Omental fat pad (tissue), 4 donors: Measurements from ENCODE around the gene KIZ. TPM values are rescaled to one million over a fixed set of nuclear protein-coding genes. Genes with fewer than 3 reads are reported as not detected.

Source experiments
- ATAC-seq: fragments of 150-250 bp; one replicate; pipeline ENCODE4 v1.9.1; 2016; ENCODE audit warnings: mild to moderate bottlenecking, moderate library complexity; ENCODE audit not compliant: low FRiP score
- DNase-seq: peaks from one replicate; pipeline ENCODE4 v3.0.0-alpha.2; 2019; ENCODE audit warnings: low spot score
- total RNA-seq, 4 donors: library from RNA; depleted of rRNA; stranded (reverse); fragments of >200 nt; gene quantifications; one replicate each; pipeline ENCODE4 v1.1.0, GENCODE V29; 2016
- TF ChIP-seq, protein P1 (sequence below), 3 donors: fragments of 450-650 bp; IDR thresholded peaks; one replicate each; pipeline ENCODE4 v1.5.1; 2016 to 2017; ENCODE audit warnings: antibody characterized with exemption in 3 of 3, mild to moderate bottlenecking in 3 of 3, moderate library complexity in 2 of 3

The KIZ gene, protein sequence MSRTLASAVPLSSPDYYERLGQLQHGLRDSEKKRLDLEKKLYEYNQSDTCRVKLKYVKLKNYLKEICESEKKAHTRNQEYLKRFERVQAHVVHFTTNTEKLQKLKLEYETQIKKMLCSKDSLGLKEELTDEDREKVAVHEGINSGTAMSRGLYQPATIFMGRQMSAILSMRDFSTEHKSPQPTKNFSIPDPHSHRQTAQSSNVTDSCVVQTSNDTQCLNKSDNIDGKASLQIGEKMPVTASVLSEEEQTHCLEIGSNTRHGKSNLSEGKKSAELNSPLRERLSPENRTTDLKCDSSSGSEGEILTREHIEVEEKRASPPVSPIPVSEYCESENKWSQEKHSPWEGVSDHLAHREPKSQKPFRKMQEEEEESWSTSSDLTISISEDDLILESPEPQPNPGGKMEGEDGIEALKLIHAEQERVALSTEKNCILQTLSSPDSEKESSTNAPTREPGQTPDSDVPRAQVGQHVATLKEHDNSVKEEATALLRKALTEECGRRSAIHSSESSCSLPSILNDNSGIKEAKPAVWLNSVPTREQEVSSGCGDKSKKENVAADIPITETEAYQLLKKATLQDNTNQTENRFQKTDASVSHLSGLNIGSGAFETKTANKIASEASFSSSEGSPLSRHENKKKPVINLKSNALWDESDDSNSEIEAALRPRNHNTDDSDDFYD
- 10 to 100 TPM; 19.1 to 33.7 (median 23.7) TPM for total RNA-seq

DNA sequence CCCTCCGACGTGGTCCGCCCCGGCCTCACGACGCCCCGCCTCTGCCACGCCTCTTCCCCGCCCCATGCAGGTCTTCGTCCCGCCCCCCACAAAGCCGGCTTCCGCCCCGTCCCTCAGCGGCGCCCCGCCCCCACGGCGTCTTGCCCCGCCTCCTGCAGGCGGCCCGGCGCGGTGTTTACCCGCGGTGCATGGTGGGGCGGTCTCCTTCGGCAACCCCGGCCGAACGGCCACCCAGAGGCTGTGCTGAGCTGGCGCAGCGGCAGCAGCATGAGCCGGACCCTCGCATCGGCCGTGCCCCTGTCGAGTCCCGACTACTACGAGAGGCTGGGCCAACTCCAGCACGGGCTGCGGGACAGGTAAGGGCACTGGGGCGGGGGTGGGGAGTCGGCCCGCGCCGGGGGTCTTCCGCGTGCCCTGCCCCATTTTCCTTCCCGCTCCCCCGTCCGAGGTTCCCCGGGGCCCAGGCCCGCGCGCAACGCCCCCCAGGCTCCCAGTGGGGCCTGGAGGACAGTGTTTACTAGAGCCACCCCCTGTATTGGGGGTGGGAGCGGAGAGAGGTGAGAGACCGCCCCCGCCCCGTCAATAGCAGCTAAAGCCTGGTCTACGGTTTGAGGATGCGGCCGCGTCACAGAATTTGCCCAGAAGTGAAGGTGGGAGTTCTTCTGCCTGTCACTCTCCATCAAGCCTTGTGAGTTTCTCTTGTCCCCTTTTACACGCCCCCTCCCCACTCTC is at the start of gene KIZ:
Gene KIZ (plus strand): TSS at position 234 of the 732 bp plus-strand sequence. CDS start 34 bp downstream, at position 268.
- DNase-seq (peak; percentile 92), ATAC-seq (peak; percentile 99)
- TF ChIP-seq, protein P1, sequence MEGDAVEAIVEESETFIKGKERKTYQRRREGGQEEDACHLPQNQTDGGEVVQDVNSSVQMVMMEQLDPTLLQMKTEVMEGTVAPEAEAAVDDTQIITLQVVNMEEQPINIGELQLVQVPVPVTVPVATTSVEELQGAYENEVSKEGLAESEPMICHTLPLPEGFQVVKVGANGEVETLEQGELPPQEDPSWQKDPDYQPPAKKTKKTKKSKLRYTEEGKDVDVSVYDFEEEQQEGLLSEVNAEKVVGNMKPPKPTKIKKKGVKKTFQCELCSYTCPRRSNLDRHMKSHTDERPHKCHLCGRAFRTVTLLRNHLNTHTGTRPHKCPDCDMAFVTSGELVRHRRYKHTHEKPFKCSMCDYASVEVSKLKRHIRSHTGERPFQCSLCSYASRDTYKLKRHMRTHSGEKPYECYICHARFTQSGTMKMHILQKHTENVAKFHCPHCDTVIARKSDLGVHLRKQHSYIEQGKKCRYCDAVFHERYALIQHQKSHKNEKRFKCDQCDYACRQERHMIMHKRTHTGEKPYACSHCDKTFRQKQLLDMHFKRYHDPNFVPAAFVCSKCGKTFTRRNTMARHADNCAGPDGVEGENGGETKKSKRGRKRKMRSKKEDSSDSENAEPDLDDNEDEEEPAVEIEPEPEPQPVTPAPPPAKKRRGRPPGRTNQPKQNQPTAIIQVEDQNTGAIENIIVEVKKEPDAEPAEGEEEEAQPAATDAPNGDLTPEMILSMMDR (IDR thresholded peaks at IDR 0.05), result peak in 1 of 3 donors; percentile 2

DNA sequence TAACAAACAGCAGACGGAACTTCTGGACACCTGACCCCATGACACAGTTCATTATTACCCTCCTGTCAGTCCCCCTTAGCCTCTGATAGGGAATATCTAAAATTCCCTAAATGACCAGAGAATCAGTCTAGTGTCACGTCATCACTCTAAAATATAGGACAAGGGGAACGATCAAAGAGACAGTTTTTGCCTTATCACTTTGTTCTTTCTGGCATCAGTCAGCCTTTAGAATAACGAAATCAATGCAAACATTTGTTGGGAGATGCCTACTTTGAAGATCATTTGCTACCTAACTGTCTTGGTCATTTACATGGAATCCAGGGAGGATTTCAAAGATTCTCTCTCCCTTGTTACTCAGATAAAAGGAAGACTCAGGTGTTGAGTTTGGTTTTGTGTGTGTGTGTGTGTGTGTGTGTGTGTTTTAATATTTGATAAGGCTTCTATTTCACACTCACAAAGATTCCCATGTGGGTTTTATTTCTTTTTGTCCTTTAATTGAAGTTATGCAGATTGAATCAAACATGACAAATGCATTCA is 48.0 kb upstream of the KIZ start:
- ATAC-seq, result no peak

DNA sequence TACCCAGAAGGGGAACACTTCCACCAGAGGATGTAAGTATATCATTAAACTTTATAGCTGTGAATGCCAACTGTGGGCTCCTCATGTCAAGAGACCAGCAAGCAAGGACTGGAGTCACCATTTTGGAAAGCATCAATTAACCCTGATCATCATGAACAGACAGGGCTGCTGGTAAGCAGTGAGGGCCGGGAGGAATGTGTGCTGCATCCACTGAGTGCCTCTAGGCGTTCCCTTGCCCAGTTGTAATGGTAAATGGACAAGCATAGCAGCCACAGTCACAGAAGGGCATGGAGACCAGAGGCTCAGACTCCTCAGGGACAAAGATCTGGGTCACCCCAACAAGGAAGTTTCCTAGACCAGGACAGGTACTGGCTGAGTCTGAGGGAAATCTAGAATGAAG is 43.3 kb upstream of the KIZ start:
- ATAC-seq, result no peak
- no peak for DNase-seq
- TF ChIP-seq, protein P1 (IDR thresholded peaks at IDR 0.05), result no peak

More for the DNA sequence above, 48.0 kb upstream of the KIZ start:
- DNase-seq, result no peak
- TF ChIP-seq, protein P1 (IDR thresholded peaks at IDR 0.05), result no peak

DNA sequence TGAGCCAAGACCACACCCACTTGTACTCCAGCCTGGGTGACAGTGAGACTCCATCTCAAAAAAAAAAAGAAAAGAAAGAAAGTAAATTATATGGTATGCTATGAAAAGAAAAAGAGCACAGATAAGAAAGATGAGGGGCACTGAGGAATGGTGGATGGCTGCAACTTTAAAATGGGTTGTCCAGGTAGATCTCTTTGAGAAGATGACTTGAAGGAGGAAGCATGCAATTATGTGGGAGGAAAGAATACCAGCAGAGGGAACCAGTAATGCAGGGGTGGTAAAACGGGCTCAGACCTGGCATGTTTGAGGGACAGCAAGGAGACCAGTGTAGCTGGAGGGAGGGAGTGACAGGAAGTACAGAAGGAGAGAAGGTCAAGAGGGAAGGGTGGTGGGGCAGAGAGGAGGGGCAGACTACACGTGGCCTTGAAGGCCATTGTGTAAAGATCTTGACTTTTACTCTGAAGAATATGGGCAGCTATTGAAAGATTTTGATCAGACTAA is 42.0 kb upstream of the KIZ start:
- DNase-seq, result no peak
- no peak for ATAC-seq

DNA sequence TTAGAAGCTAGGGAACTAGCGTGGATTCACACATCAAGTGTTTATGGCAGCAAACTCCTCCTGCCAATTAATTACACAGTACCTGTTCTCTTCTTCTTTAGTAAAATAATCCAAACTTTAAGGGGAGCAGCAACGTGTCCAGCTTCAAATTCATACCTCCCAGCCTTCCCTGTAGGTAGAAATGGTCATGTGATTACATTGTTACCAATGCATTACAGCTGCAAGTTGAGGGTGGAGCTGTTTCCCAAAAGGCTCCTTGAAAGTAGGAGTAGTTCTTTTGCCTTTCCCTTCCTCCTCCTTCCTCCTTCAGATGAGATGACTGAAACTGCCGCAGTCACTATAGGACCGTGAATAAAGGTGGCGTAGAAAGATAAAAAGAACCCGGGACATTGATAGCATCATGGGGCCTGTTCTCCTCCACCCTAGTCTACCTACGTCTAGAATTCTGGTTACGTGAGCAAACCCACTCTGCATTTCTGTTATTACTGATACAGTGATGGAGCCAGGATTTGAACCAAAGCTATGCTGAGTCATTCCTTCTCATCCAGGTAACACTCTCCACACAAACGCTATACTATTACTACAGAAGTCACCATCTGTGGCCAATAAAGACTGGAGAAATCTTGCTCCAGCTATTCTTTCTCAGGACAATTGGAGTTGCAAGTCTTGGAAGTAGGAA is 37.9 kb upstream of the KIZ start:
- DNase-seq, result no peak
- TF ChIP-seq, protein P1 (IDR thresholded peaks at IDR 0.05), result no peak
- ATAC-seq, result no peak

More for the DNA sequence above, 42.0 kb upstream of the KIZ start:
- TF ChIP-seq, protein P1 (IDR thresholded peaks at IDR 0.05), result no peak

DNA sequence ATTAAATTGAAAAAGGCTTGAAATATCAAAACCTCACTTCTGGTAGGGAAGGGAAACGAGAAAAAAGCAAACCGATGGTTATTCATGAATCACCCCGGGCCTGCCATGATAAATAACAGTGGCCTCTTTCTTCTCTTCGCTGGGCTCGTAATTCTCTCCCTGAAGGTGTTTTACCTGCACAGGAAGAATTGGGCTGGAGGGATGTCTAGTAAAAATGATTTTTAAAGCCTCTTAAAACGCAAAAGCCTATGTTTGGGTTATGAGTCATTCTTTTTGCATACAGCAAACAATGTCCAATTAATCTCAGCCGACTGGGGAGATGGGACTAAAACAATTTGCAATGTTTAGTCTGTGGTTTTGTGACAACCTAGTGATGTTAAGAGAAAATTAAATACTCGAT is 36.5 kb upstream of the KIZ start:
- DNase-seq, result no peak
- TF ChIP-seq, protein P1 (IDR thresholded peaks at IDR 0.05), result no peak
- no peak for ATAC-seq
